Ishikawa (cell line): ENCODE measurements around the gene ZFR.

ENCODE experiments used
- CEBPB ChIP-seq: IDR thresholded peaks from 2 replicates; pipeline ENCODE4 v1.6.1; 2012
- CREB1 ChIP-seq: IDR thresholded peaks from 2 replicates; pipeline ENCODE4 v1.6.1; 2012; ENCODE audit warnings: low read depth
- EGR1 ChIP-seq: IDR thresholded peaks from 2 replicates; pipeline ENCODE4 v1.6.1; 2012
- EP300 ChIP-seq: IDR thresholded peaks from 2 replicates; pipeline ENCODE4 v1.6.1; 2012; ENCODE audit warnings: borderline replicate concordance
- FOXM1 ChIP-seq: IDR thresholded peaks from 2 replicates; pipeline ENCODE4 v1.6.1; 2012; ENCODE audit warnings: low read depth, borderline replicate concordance
- MAX ChIP-seq: IDR thresholded peaks from 2 replicates; pipeline ENCODE4 v1.6.1; 2012
- NFIC ChIP-seq: IDR thresholded peaks from 2 replicates; pipeline ENCODE4 v1.6.1; 2012
- RAD21 ChIP-seq: IDR thresholded peaks from 2 replicates; pipeline ENCODE4 v1.6.1; 2012; ENCODE audit warnings: low read depth
- REST ChIP-seq: IDR thresholded peaks from 2 replicates; pipeline ENCODE4 v1.6.1; 2012; ENCODE audit warnings: low read depth, mild to moderate bottlenecking
- TAF1 ChIP-seq: IDR thresholded peaks from 2 replicates; pipeline ENCODE4 v1.6.1; 2012; ENCODE audit warnings: low read depth, mild to moderate bottlenecking
- TCF12 ChIP-seq: IDR thresholded peaks from 2 replicates; pipeline ENCODE4 v1.6.1; 2012; ENCODE audit warnings: low read depth
- TEAD4 ChIP-seq: IDR thresholded peaks from 2 replicates; pipeline ENCODE4 v1.6.1; 2012
- USF1 ChIP-seq: IDR thresholded peaks from 2 replicates; pipeline ENCODE4 v1.6.1; 2012
- YY1 ChIP-seq: IDR thresholded peaks from 2 replicates; pipeline ENCODE4 v1.6.1; 2012; ENCODE audit warnings: low read depth
- ZBTB7A ChIP-seq: IDR thresholded peaks from 2 replicates; pipeline ENCODE4 v1.6.1; 2012; ENCODE audit warnings: low read depth

The ZFR gene

GRCh38 chr5:32432633-32433032 is 11.9 kb downstream of the ZFR start:
- no peak for TF ChIP-seq TAF1
- no peak for TF ChIP-seq REST
- TF ChIP-seq CEBPB = no peak
- TF ChIP-seq NFIC = no peak
- TF ChIP-seq CREB1 = no peak
- TF ChIP-seq EGR1 = no peak
- no peak for TF ChIP-seq YY1
- no peak for TF ChIP-seq FOXM1
- TF ChIP-seq TEAD4 = no peak
- TF ChIP-seq ZBTB7A = no peak
- TF ChIP-seq RAD21 = no peak
- no peak for TF ChIP-seq TCF12
- no peak for TF ChIP-seq MAX
- TF ChIP-seq USF1 = no peak
- TF ChIP-seq EP300 = no peak

- TF ChIP-seq TCF12 = no peak
- no peak for TF ChIP-seq TEAD4
- no peak for TF ChIP-seq ZBTB7A
- no peak for TF ChIP-seq CREB1
- TF ChIP-seq MAX = no peak
- no peak for TF ChIP-seq NFIC
- no peak for TF ChIP-seq TAF1
- no peak for TF ChIP-seq RAD21
- no peak for TF ChIP-seq EP300
- no peak for TF ChIP-seq CEBPB
- no peak for TF ChIP-seq USF1
- no peak for TF ChIP-seq YY1
- no peak for TF ChIP-seq EGR1
- TF ChIP-seq REST = no peak
- no peak for TF ChIP-seq FOXM1
These were observed 16.1 kb downstream of the ZFR start for GRCh38 chr5:32428426-32428825.

GRCh38 chr5:32426440-32427151 is 17.9 kb downstream of the ZFR start:
- TF ChIP-seq NFIC (no peak), TAF1 (no peak), USF1 (no peak), ZBTB7A (no peak), EGR1 (no peak), CREB1 (no peak), REST (no peak), RAD21 (no peak), TCF12 (no peak), TEAD4 (no peak), EP300 (no peak), YY1 (no peak), MAX (no peak), FOXM1 (no peak), CEBPB (no peak)

GRCh38 chr5:32422697-32423096 is 21.8 kb downstream of the ZFR start:
- TF ChIP-seq CEBPB = no peak
- TF ChIP-seq NFIC = no peak
- TF ChIP-seq MAX = no peak
- TF ChIP-seq USF1 = no peak
- TF ChIP-seq TEAD4 = no peak
- no peak for TF ChIP-seq CREB1
